Measurements from ENCODE around the gene SLC38A10.

DNA sequence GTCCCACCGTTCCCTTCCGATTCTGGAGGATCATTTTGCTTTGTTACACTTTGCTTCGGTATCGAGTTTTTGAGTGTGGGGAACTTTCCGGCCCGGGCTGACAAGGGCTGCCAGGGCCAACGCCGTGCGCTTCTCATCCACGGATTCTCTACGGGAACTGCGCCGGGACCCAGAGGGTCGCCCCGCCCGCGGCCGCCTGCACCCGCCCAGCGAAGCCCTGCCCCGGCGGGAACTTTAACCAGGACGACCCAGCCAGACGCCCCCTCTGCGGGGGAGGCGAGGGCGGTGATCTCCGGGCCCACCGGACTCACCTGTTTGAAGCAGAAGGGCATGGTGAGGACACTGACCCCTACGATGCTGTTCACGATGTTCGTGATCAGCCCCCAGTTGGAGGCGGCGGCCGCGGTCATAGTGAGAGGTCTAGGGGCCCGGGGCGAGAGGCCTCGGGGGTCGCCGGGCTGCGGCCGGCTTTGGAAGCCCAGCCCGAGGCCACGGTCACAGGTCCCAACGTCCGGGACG lies 536 bp downstream of the SLC38A10 start:
- TF ChIP-seq, protein P1, sequence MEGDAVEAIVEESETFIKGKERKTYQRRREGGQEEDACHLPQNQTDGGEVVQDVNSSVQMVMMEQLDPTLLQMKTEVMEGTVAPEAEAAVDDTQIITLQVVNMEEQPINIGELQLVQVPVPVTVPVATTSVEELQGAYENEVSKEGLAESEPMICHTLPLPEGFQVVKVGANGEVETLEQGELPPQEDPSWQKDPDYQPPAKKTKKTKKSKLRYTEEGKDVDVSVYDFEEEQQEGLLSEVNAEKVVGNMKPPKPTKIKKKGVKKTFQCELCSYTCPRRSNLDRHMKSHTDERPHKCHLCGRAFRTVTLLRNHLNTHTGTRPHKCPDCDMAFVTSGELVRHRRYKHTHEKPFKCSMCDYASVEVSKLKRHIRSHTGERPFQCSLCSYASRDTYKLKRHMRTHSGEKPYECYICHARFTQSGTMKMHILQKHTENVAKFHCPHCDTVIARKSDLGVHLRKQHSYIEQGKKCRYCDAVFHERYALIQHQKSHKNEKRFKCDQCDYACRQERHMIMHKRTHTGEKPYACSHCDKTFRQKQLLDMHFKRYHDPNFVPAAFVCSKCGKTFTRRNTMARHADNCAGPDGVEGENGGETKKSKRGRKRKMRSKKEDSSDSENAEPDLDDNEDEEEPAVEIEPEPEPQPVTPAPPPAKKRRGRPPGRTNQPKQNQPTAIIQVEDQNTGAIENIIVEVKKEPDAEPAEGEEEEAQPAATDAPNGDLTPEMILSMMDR (IDR thresholded peaks at IDR 0.05): no peak
- TF ChIP-seq, protein P2, sequence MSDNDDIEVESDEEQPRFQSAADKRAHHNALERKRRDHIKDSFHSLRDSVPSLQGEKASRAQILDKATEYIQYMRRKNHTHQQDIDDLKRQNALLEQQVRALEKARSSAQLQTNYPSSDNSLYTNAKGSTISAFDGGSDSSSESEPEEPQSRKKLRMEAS (IDR thresholded peaks at IDR 0.05; ENCODE audit: low read depth): no peak
- TF ChIP-seq MXI1 (IDR thresholded peaks at IDR 0.05; ENCODE audit: low read depth, low read length) (no peak), GATA2 (CRISPR knock-in tag; IDR thresholded peaks at IDR 0.05) (no peak), NRF1 (IDR thresholded peaks at IDR 0.05; ENCODE audit: low read depth, low read length) (no peak), JUND (IDR thresholded peaks at IDR 0.05) (no peak), SIN3A (IDR thresholded peaks at IDR 0.05; ENCODE audit: borderline replicate concordance, low read depth, low read length) (peak; percentile 53; the same call in 1 of the 2 replicates), EZH2phosphoT487 (IDR thresholded peaks at IDR 0.05; ENCODE audit: borderline replicate concordance, low read depth) (no peak), EP300 (IDR thresholded peaks at IDR 0.05; ENCODE audit: borderline replicate concordance in 1 of 2, low read depth in 1 of 2, low read length in 1 of 2) (no peak), ELF1 (IDR thresholded peaks at IDR 0.05) (no peak), POLR2AphosphoS5 (IDR thresholded peaks at IDR 0.05; ENCODE audit: low read depth, low read length) (no peak)
- TF ChIP-seq, protein P3, sequence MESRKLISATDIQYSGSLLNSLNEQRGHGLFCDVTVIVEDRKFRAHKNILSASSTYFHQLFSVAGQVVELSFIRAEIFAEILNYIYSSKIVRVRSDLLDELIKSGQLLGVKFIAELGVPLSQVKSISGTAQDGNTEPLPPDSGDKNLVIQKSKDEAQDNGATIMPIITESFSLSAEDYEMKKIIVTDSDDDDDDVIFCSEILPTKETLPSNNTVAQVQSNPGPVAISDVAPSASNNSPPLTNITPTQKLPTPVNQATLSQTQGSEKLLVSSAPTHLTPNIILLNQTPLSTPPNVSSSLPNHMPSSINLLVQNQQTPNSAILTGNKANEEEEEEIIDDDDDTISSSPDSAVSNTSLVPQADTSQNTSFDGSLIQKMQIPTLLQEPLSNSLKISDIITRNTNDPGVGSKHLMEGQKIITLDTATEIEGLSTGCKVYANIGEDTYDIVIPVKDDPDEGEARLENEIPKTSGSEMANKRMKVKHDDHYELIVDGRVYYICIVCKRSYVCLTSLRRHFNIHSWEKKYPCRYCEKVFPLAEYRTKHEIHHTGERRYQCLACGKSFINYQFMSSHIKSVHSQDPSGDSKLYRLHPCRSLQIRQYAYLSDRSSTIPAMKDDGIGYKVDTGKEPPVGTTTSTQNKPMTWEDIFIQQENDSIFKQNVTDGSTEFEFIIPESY (IDR thresholded peaks at IDR 0.05; ENCODE audit: borderline replicate concordance, low read depth): no peak
- TF ChIP-seq, protein P4, sequence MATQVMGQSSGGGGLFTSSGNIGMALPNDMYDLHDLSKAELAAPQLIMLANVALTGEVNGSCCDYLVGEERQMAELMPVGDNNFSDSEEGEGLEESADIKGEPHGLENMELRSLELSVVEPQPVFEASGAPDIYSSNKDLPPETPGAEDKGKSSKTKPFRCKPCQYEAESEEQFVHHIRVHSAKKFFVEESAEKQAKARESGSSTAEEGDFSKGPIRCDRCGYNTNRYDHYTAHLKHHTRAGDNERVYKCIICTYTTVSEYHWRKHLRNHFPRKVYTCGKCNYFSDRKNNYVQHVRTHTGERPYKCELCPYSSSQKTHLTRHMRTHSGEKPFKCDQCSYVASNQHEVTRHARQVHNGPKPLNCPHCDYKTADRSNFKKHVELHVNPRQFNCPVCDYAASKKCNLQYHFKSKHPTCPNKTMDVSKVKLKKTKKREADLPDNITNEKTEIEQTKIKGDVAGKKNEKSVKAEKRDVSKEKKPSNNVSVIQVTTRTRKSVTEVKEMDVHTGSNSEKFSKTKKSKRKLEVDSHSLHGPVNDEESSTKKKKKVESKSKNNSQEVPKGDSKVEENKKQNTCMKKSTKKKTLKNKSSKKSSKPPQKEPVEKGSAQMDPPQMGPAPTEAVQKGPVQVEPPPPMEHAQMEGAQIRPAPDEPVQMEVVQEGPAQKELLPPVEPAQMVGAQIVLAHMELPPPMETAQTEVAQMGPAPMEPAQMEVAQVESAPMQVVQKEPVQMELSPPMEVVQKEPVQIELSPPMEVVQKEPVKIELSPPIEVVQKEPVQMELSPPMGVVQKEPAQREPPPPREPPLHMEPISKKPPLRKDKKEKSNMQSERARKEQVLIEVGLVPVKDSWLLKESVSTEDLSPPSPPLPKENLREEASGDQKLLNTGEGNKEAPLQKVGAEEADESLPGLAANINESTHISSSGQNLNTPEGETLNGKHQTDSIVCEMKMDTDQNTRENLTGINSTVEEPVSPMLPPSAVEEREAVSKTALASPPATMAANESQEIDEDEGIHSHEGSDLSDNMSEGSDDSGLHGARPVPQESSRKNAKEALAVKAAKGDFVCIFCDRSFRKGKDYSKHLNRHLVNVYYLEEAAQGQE (IDR thresholded peaks at IDR 0.05; ENCODE audit: low read depth, low read length): no peak

All from SK-N-SH (cell line).